H9 (cell line): ENCODE data around the gene YWHAH. TPM values are rescaled to one million over a fixed set of nuclear protein-coding genes. Genes with fewer than 3 reads are reported as not detected.
A peak's percentile ranks its signal among the peaks of the same experiment; 100 is the strongest.

Source experiments
- DNase-seq: peaks from one replicate; pipeline ENCODE4 v3.0.0-alpha.2; 2017
- H2AFZ ChIP-seq: one replicate; pipeline ENCODE4 v1.6.1; 2013; ENCODE audit warnings: mild to moderate bottlenecking, low read length, control low read depth, moderate library complexity
- H2AK5ac ChIP-seq: 2 replicates; pipeline ENCODE4 v1.6.1; 2013; ENCODE audit warnings: low read length, control low read depth, mixed read lengths; ENCODE audit not compliant: insufficient read length
- H2BK120ac ChIP-seq: one replicate; pipeline ENCODE4 v1.6.1; 2013; ENCODE audit warnings: low read depth, mild to moderate bottlenecking, low read length, control low read depth, inconsistent platforms; ENCODE audit not compliant: poor library complexity, severe bottlenecking
- H2BK12ac ChIP-seq: 2 replicates; pipeline ENCODE4 v1.6.1; 2013; ENCODE audit warnings: low read length, control low read depth, mixed read lengths, low read depth; ENCODE audit not compliant: insufficient read length
- H2BK15ac ChIP-seq: 2 replicates; pipeline ENCODE4 v1.6.1; 2013; ENCODE audit warnings: low read depth, low read length, control low read depth
- H2BK20ac ChIP-seq: one replicate; pipeline ENCODE4 v1.6.1; 2013; ENCODE audit warnings: low read depth, mild to moderate bottlenecking, low read length, control low read depth, inconsistent platforms; ENCODE audit not compliant: poor library complexity, severe bottlenecking
- H2BK5ac ChIP-seq: 2 replicates; pipeline ENCODE4 v1.6.1; 2013; ENCODE audit warnings: low read length, control low read depth, mixed read lengths; ENCODE audit not compliant: insufficient read length
- H3K14ac ChIP-seq: 2 replicates; pipeline ENCODE4 v1.6.1; 2013; ENCODE audit warnings: low read length, control low read depth; ENCODE audit not compliant: insufficient read depth
- H3K18ac ChIP-seq: 2 replicates; pipeline ENCODE4 v1.6.1; 2013; ENCODE audit warnings: low read depth, mild to moderate bottlenecking, mixed read lengths, low read length, control low read depth; ENCODE audit not compliant: insufficient read length
- H3K23ac ChIP-seq: 2 replicates; pipeline ENCODE4 v1.6.1; 2013; ENCODE audit warnings: low read length, control low read depth, mixed read lengths, low read depth; ENCODE audit not compliant: insufficient read length
- H3K23me2 ChIP-seq: 2 replicates; pipeline ENCODE4 v1.6.1; 2013; ENCODE audit warnings: low read depth, mild to moderate bottlenecking, mixed read lengths, low read length, control low read depth; ENCODE audit not compliant: insufficient read length, poor library complexity, severe bottlenecking
- H3K27ac ChIP-seq: 2 replicates; pipeline ENCODE4 v1.5.1; 2013; ENCODE audit warnings: low read length, control low read depth, mixed read lengths, low read depth; ENCODE audit not compliant: insufficient read length
- H3K27me3 ChIP-seq: 2 replicates; pipeline ENCODE4 v1.6.1; 2013; ENCODE audit warnings: low read length, control low read depth, inconsistent platforms; ENCODE audit not compliant: insufficient read depth
- H3K4ac ChIP-seq: 2 replicates; pipeline ENCODE4 v1.6.1; 2013; ENCODE audit warnings: low read depth, mild to moderate bottlenecking, control low read depth, inconsistent platforms, low read length, moderate library complexity
- H3K4me1 ChIP-seq: 2 replicates; pipeline ENCODE4 v1.6.1; 2013; ENCODE audit warnings: low read length, control low read depth, inconsistent platforms; ENCODE audit not compliant: insufficient read depth
- H3K4me2 ChIP-seq: 2 replicates; pipeline ENCODE4 v1.6.1; 2013; ENCODE audit warnings: low read length, control low read depth, mixed read lengths; ENCODE audit not compliant: insufficient read length, insufficient read depth
- H3K56ac ChIP-seq: 2 replicates; pipeline ENCODE4 v1.6.1; 2013; ENCODE audit warnings: low read depth, mild to moderate bottlenecking, mixed read lengths, low read length, control low read depth; ENCODE audit not compliant: insufficient read length
- H3K79me1 ChIP-seq: 2 replicates; pipeline ENCODE4 v1.6.1; 2013; ENCODE audit warnings: low read depth, mild to moderate bottlenecking, moderate library complexity, low read length, control low read depth, inconsistent platforms; ENCODE audit not compliant: insufficient read depth, poor library complexity, severe bottlenecking
- H3K79me2 ChIP-seq: 2 replicates; pipeline ENCODE4 v1.6.1; 2013; ENCODE audit warnings: low read length, control low read depth, inconsistent platforms; ENCODE audit not compliant: insufficient read depth
- H3K9ac ChIP-seq: 2 replicates; pipeline ENCODE4 v1.6.1; 2013; ENCODE audit warnings: low read length, control low read depth, mixed read lengths; ENCODE audit not compliant: insufficient read length; ENCODE audit errors: extremely low read depth
- H3K9me3 ChIP-seq: one replicate; pipeline ENCODE4 v1.6.1; 2013; ENCODE audit warnings: low read depth, low read length, inconsistent platforms; ENCODE audit not compliant: control insufficient read depth
- H3T11ph ChIP-seq: one replicate; pipeline ENCODE4 v1.6.1; 2013; ENCODE audit warnings: mild to moderate bottlenecking, low read length, control low read depth, inconsistent platforms
- H4K20me1 ChIP-seq: one replicate; pipeline ENCODE4 v1.6.1; 2013; ENCODE audit not compliant: control insufficient read depth, insufficient read length, insufficient read depth
- H4K5ac ChIP-seq: 2 replicates; pipeline ENCODE4 v1.6.1; 2013; ENCODE audit warnings: low read depth, mild to moderate bottlenecking, mixed read lengths, low read length, control low read depth; ENCODE audit not compliant: insufficient read length
- H4K8ac ChIP-seq: replicated peaks from 2 replicates; pipeline ENCODE4 v1.6.1; 2013; ENCODE audit warnings: low read length, control low read depth, mixed read lengths, low read depth; ENCODE audit not compliant: insufficient read length
- H4K91ac ChIP-seq: 2 replicates; pipeline ENCODE4 v1.6.1; 2013; ENCODE audit warnings: low read depth, mild to moderate bottlenecking, moderate library complexity, mixed read lengths, low read length, control low read depth; ENCODE audit not compliant: insufficient read length
- H3K27ac Mint-ChIP-seq, 3 experiments: 2 replicates in 2 of 3; 3 replicates in 1 of 3; pipeline ENCODE4 v1.8.0; 2020 to 2021; ENCODE audit warnings: mixed read lengths in 3 of 3, mild to moderate bottlenecking in 1 of 3, moderate library complexity in 1 of 3
- H3K27me3 Mint-ChIP-seq: 2 replicates; pipeline ENCODE4 v1.8.0; 2021; ENCODE audit warnings: low read depth, mild to moderate bottlenecking, moderate library complexity, mixed read lengths
- H3K36me3 Mint-ChIP-seq, 3 experiments: 2 replicates in 2 of 3; 3 replicates in 1 of 3; pipeline ENCODE4 v1.8.0; 2020 to 2021; ENCODE audit warnings: low read depth in 3 of 3, mixed read lengths in 3 of 3; ENCODE audit not compliant: insufficient read depth in 1 of 3
- H3K4me1 Mint-ChIP-seq, 2 experiments: 2 replicates each; pipeline ENCODE4 v1.8.0; 2020; ENCODE audit warnings: mixed read lengths in 2 of 2
- H3K4me3 Mint-ChIP-seq, 2 experiments: 2 replicates in 1 of 2; 3 replicates in 1 of 2; pipeline ENCODE4 v1.8.0; 2020 to 2021; ENCODE audit warnings: mild to moderate bottlenecking in 2 of 2, mixed read lengths in 2 of 2, moderate library complexity in 1 of 2
- H3K9me3 Mint-ChIP-seq, 2 experiments: 2 replicates in 1 of 2; 3 replicates in 1 of 2; pipeline ENCODE4 v1.8.0; 2020; ENCODE audit warnings: mild to moderate bottlenecking in 2 of 2, mixed read lengths in 2 of 2, moderate library complexity in 1 of 2
- WGBS: extraction: QIAGEN DNeasy Blood & Tissue Kit; methylation state at CpG from one replicate; pipeline ENCODE4 v1.1.7; 2013; ENCODE audit warnings: missing lambda C conversion rate, low lambda C conversion rate, mixed read lengths; ENCODE audit not compliant: insufficient read length; ENCODE audit errors: extremely low coverage; 5-methylcytosine and 5-hydroxymethylcytosine counted together
- total RNA-seq: library from RNA; stranded (reverse); gene quantifications from 2 replicates; pipeline ENCODE4 v1.2.1, GENCODE V29; 2021
- TF ChIP-seq, protein P1 (sequence below): fragments of 200-600 bp; sonication (generic); conservative IDR thresholded peaks from 3 replicates; pipeline ENCODE4 v1.8.0; 2021; ENCODE audit warnings: antibody characterized with exemption, mild to moderate bottlenecking

Gene YWHAH
- total RNA-seq, 1 experiment from 2014 or later: 250 TPM

- Histone ChIP-seq H3K23me2 (no peaks in the 10 kb centered on the region), H2AK5ac (no peak overlapping the region), H3K4me1 (peaks cover 5% of the 10 kb centered on the region; the same call in 1 of the 2 replicates), H4K5ac (no peak overlapping the region), H3K79me1 (no peaks in the 10 kb centered on the region), H3K27me3 (no peaks in the 10 kb centered on the region), H2BK120ac (no peak overlapping the region), H3K14ac (no peak overlapping the region), H3K9me3 (no peaks in the 10 kb centered on the region), H2BK12ac (no peak overlapping the region), H4K91ac (no peak overlapping the region), H2BK5ac (no peak overlapping the region), H3K79me2 (no peaks in the 10 kb centered on the region), H3K9ac (no peak overlapping the region), H2AFZ (no peak overlapping the region), H4K20me1 (no peaks in the 10 kb centered on the region), H3T11ph (no peak overlapping the region), H3K18ac (no peak overlapping the region), H4K8ac (no peak overlapping the region), H3K4me2 (no peak overlapping the region), H3K27ac (no peak overlapping the region), H2BK15ac (no peak overlapping the region), H2BK20ac (no peak overlapping the region), H3K56ac (no peak overlapping the region), H3K4ac (no peak overlapping the region), H3K23ac (no peak overlapping the region)
- Mint-ChIP-seq H3K4me1 (peaks cover 9 to 23% of the 10 kb centered on the region in 2 experiments; a peak in 3 of 4 replicates), H3K27ac (peak overlapping the region in 2 of 3 experiments; percentile 40 to 89; a peak in 1 of 7 replicates), H3K27me3 (no peaks in the 10 kb centered on the region), H3K4me3 (no peak overlapping the region), H3K9me3 (no peaks in the 10 kb centered on the region), H3K36me3 (peaks cover 2 to 16% (median 10%) of the 10 kb centered on the region in 3 experiments; a peak in 6 of 7 replicates)
- DNase-seq: no peak
- WGBS: no CpG with 5 or more reads among the region's 2 CpGs
- TF ChIP-seq, protein P1, sequence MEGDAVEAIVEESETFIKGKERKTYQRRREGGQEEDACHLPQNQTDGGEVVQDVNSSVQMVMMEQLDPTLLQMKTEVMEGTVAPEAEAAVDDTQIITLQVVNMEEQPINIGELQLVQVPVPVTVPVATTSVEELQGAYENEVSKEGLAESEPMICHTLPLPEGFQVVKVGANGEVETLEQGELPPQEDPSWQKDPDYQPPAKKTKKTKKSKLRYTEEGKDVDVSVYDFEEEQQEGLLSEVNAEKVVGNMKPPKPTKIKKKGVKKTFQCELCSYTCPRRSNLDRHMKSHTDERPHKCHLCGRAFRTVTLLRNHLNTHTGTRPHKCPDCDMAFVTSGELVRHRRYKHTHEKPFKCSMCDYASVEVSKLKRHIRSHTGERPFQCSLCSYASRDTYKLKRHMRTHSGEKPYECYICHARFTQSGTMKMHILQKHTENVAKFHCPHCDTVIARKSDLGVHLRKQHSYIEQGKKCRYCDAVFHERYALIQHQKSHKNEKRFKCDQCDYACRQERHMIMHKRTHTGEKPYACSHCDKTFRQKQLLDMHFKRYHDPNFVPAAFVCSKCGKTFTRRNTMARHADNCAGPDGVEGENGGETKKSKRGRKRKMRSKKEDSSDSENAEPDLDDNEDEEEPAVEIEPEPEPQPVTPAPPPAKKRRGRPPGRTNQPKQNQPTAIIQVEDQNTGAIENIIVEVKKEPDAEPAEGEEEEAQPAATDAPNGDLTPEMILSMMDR: no peak
These were observed 45.4 kb upstream of the YWHAH start for GRCh38 chr22:31898926-31899325.
